Brain microvascular endothelial cell (primary cell): Measurements from ENCODE around the gene SETD5.
"Not testable (repeated sequence)": the region's sequence is repeated elsewhere in the genome, so short reads cannot be mapped to it uniquely, and the experiment has no call there.

ENCODE experiments used
- DNase-seq: peaks from one replicate; pipeline ENCODE4 v3.0.0-alpha.2; 2020
- H3K27ac ChIP-seq: fragments of 250-450 bp; sonication (Bioruptor Pico); 2 replicates; pipeline ENCODE4 v1.5.1; 2020; ENCODE audit warnings: mild to moderate bottlenecking, moderate library complexity
- H3K27me3 ChIP-seq: fragments of 250-450 bp; sonication (Bioruptor Pico); replicated peaks from 2 replicates; pipeline ENCODE4 v1.5.1; 2020; ENCODE audit warnings: mild to moderate bottlenecking
- H3K36me3 ChIP-seq: fragments of 250-450 bp; sonication (Bioruptor Pico); replicated peaks from 2 replicates; pipeline ENCODE4 v1.5.1; 2020; ENCODE audit warnings: mild to moderate bottlenecking
- H3K4me3 ChIP-seq: 2 replicates; pipeline ENCODE4 v1.5.1; 2011; ENCODE audit warnings: low read depth, mild to moderate bottlenecking, control low read depth, low read length, moderate library complexity
- CTCF ChIP-seq: IDR thresholded peaks from 2 replicates; pipeline ENCODE4 v1.5.1; 2011; ENCODE audit warnings: low read depth, mild to moderate bottlenecking, moderate library complexity, low read length, control low read depth, inconsistent platforms; ENCODE audit errors: missing control alignments
- in situ Hi-C: cut with HindIII; loops from 2 replicates; pipeline ENCODE4 v1.10.0; 2017; ENCODE audit warnings: low sequenced_read_pairs, low pct_ligation_motif_present

The SETD5 gene

DNA sequence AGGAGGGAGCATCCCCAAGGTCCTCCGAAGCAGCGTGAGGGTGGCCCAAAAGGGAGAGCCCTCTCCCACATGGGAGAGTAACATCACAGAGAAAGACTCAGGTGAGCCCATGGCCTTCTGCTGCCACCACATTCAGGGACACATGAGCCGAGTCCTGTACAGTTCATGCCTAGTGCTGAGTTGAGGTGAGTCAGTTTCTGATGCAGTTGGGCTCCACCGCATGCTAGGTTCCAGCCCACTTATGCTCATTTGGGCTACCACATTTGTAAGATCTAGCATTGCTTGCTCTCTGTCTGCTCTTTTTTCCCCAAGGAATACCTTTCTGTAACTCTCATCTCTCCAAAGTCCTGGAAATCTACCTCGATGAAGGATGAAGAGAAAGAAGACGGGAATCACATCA lies 77.1 kb downstream of the SETD5 start:
- in situ Hi-C loops = loop anchor here (25.0 kb wide), 1 partner anchor 112 kb away; the partner anchor contains the start of gene THUMPD3
- DNase-seq = no peak
- H3K27me3 ChIP-seq = no peaks in the 10 kb centered on the region
- no peak for TF ChIP-seq CTCF
- H3K4me3 ChIP-seq = no peak overlapping the region
- H3K27ac ChIP-seq = no peak overlapping the region
- peaks cover 82% of the 10 kb centered on the region for H3K36me3 ChIP-seq

DNA sequence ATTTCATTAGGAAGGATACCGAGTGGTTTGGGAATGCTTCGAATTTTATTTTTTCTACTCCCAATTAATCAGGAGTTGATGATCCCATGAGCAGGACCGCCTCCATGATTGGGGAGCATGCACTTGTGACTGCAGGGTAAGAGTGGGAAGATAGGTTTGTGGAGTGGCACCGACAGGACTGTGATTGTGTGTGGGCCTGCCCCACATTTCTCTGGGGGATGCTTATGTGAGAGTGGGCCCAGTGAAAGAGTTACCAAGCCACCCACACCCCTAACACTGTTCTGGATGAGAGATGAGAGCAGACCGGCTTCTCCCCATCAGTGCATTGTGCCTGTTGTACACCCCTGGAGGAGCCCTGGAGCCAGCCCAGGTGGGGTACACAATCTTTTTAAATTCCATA lies 79.5 kb downstream of the SETD5 start:
- in situ Hi-C loops = no loop called here
- H3K27ac ChIP-seq = no peak overlapping the region

GRCh38 chr3:9480265-9480664 lies 82.8 kb downstream of the SETD5 start:
- no peak overlapping the region for H3K27ac ChIP-seq
- no peak overlapping the region for H3K4me3 ChIP-seq
- no peak for TF ChIP-seq CTCF
- H3K27me3 ChIP-seq = no peaks in the 10 kb centered on the region
- no peak for DNase-seq
- H3K36me3 ChIP-seq = peaks cover 64% of the 10 kb centered on the region
- in situ Hi-C loops = no loop called here

More for the DNA sequence above, 79.5 kb downstream of the SETD5 start:
- no peak for TF ChIP-seq CTCF
- peaks cover 82% of the 10 kb centered on the region for H3K36me3 ChIP-seq
- no peaks in the 10 kb centered on the region for H3K27me3 ChIP-seq
- no peak for DNase-seq
- no peak overlapping the region for H3K4me3 ChIP-seq

DNA sequence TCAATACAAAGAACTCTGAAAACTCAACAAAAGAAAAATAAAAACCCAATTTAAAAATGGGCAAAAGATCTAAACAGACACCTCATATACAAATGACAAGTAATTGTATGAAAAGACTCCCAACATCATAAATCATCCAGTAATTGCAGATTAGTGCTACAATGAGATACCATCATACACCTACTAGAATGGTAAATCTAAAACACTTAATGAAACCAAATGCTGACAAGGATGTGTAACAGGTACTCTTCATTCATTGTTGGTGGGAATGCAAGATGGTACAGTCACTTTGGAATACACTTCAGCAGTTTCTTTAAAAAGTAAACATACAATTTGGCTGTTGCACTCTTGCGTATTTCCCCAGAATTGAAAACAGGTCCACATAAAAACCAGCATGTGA lies 87.8 kb downstream of the SETD5 start:
- no peaks in the 10 kb centered on the region for H3K27me3 ChIP-seq
- in situ Hi-C loops = no loop called here
- no peak overlapping the region for H3K4me3 ChIP-seq
- H3K27ac ChIP-seq = no peak overlapping the region
- no peak for TF ChIP-seq CTCF
- H3K36me3 ChIP-seq = peaks cover 28% of the 10 kb centered on the region
- DNase-seq = no peak

GRCh38 chr3:9491506-9491905 lies 94.1 kb downstream of the SETD5 start:
- TF ChIP-seq CTCF = no peak
- no peak for DNase-seq
- in situ Hi-C loops = no loop called here
- H3K27ac ChIP-seq = no peak overlapping the region
- H3K27me3 ChIP-seq = no peaks in the 10 kb centered on the region
- H3K36me3 ChIP-seq = no peaks in the 10 kb centered on the region
- no peak overlapping the region for H3K4me3 ChIP-seq

DNA sequence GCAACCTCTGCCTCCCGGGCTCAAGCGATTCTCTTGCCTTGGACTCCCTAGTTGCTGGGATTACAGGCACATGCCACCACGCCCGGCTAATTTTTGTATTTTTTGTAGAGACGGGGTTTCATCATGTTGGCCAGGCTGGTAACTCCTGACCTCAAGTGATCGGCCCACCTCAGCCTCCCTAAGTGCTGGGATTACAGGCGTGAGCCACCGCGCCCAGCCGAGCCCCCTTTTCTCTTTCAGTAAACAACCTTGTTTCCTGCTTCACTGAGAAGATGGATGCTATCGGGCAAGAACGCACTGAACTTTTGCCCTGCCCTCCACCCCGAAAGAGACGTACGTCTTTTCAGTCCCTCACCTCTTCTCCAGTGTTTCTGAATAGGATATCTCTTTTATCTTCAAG lies 96.6 kb downstream of the SETD5 start:
- in situ Hi-C loops, H3K4me3 ChIP-seq, DNase-seq, H3K27ac ChIP-seq, H3K36me3 ChIP-seq, H3K27me3 ChIP-seq: not testable (repeated sequence)
